GM13976 (cell line): Measurements from ENCODE around the gene CACNB3.
"Not testable (repeated sequence)": the region's sequence is repeated elsewhere in the genome, so short reads cannot be mapped to it uniquely, and the experiment has no call there.

ENCODE experiments used
- DNase-seq: peaks from one replicate; pipeline ENCODE4 v3.0.0; 2012; ENCODE audit warnings: low spot score
- CTCF ChIP-seq: IDR thresholded peaks from 2 replicates; pipeline ENCODE4 v1.5.1; 2012; ENCODE audit warnings: borderline replicate concordance, mild to moderate bottlenecking; ENCODE audit not compliant: insufficient read depth; ENCODE audit errors: extremely low read depth, missing control alignments, control extremely low read depth
- in situ Hi-C: fragments of 300-500 bp; cut with MboI; formaldehyde crosslinking; loops from one replicate; pipeline ENCODE4 v1.12.0; 2022; ENCODE audit warnings: low sequenced_read_pairs, mixed read lengths, inconsistent platforms; ENCODE audit not compliant: unreplicated experiment

CACNB3 gene

GRCh38 chr12:48873096-48873495 lies 54.8 kb downstream of the CACNB3 start:
- TF ChIP-seq CTCF: no peak

GRCh38 chr12:48873534-48873933 lies 55.2 kb downstream of the CACNB3 start:
- DNase-seq, in situ Hi-C loops: not testable (repeated sequence)

More at GRCh38 chr12:48873096-48873495, 54.8 kb downstream of the CACNB3 start:
- DNase-seq: no peak
- in situ Hi-C loops: no loop called here

GRCh38 chr12:48875944-48876515 lies 57.7 kb downstream of the CACNB3 start:
- DNase-seq: no peak
- in situ Hi-C loops: no loop called here
- TF ChIP-seq CTCF: no peak
